GM18868 (cell line): ENCODE data around the gene ZC3H13.
"Not testable (repeated sequence)": the region's sequence is repeated elsewhere in the genome, so short reads cannot be mapped to it uniquely, and the experiment has no call there.

Experiments used
- ATAC-seq: cut with Tn5 transposase; IDR thresholded peaks from one replicate; pipeline ENCODE4 v1.9.1; 2021; ENCODE audit warnings: mild to moderate bottlenecking, moderate library complexity; ENCODE audit not compliant: unreplicated experiment

Gene ZC3H13

GRCh38 chr13:46015366-46015765, 37.2 kb downstream of the ZC3H13 start:
- ATAC-seq = no peak

GRCh38 chr13:46012404-46012803, 40.1 kb downstream of the ZC3H13 start:
- no peak for ATAC-seq

GRCh38 chr13:46010148-46010547, 42.4 kb downstream of the ZC3H13 start:
- no peak for ATAC-seq

- no peak for ATAC-seq
Observed at GRCh38 chr13:46008631-46009030, 43.9 kb downstream of the ZC3H13 start.

- ATAC-seq = no peak
Observed at GRCh38 chr13:46006688-46007452, 45.7 kb downstream of the ZC3H13 start.

GRCh38 chr13:46004491-46004890, 48.1 kb downstream of the ZC3H13 start:
- ATAC-seq = no peak

- ATAC-seq = no peak
Observed at GRCh38 chr13:45996631-45997030, 55.9 kb downstream of the ZC3H13 start.

- ATAC-seq = no peak
Observed at GRCh38 chr13:45995245-45995644, 57.3 kb downstream of the ZC3H13 start.

GRCh38 chr13:45994752-45995151, 57.8 kb downstream of the ZC3H13 start:
- ATAC-seq = no peak

GRCh38 chr13:45989607-45990006, 62.9 kb downstream of the ZC3H13 start:
- ATAC-seq = no peak

GRCh38 chr13:45981127-45981526, 71.4 kb downstream of the ZC3H13 start:
- not testable (repeated sequence) for ATAC-seq

- ATAC-seq = no peak
Observed at GRCh38 chr13:45975337-45975736, 77.2 kb downstream of the ZC3H13 start.

GRCh38 chr13:45974500-45974899, 78.0 kb downstream of the ZC3H13 start:
- no peak for ATAC-seq

GRCh38 chr13:45967589-45967988, 85.0 kb downstream of the ZC3H13 start:
- no peak for ATAC-seq

- ATAC-seq = no peak
Observed at GRCh38 chr13:45966715-45967114, 85.8 kb downstream of the ZC3H13 start.

GRCh38 chr13:45961468-45961867, 91.1 kb downstream of the ZC3H13 start:
- ATAC-seq = no peak

GRCh38 chr13:45954836-45955800, 97.4 kb downstream of the ZC3H13 start:
- no peak for ATAC-seq

GRCh38 chr13:45953082-45953481, 99.5 kb downstream of the ZC3H13 start:
- ATAC-seq = no peak

- no peak for ATAC-seq
Observed at GRCh38 chr13:45951724-45952123, 100.8 kb downstream of the ZC3H13 start.

- ATAC-seq = no peak
Observed at GRCh38 chr13:45951166-45951565, 101.4 kb downstream of the ZC3H13 start.

GRCh38 chr13:45950386-45951000, 102.1 kb downstream of the ZC3H13 start:
- no peak for ATAC-seq
